Mesodermal cell (in vitro differentiated cells): ENCODE results near the gene PLAAT4.

Experiments
- H3K27ac ChIP-seq: 2 replicates; pipeline ENCODE4 v1.7.0; 2013; ENCODE audit warnings: mild to moderate bottlenecking, low read depth, low read length, moderate library complexity; ENCODE audit not compliant: severe bottlenecking
- H3K36me3 ChIP-seq: 2 replicates; pipeline ENCODE4 v1.7.1; 2013; ENCODE audit warnings: mild to moderate bottlenecking, low read length, moderate library complexity; ENCODE audit not compliant: control insufficient read depth, insufficient read depth
- H3K4me1 ChIP-seq: one replicate; pipeline ENCODE4 v1.7.1; 2013; ENCODE audit warnings: mild to moderate bottlenecking, low read length; ENCODE audit not compliant: insufficient read depth, control insufficient read depth, poor library complexity, severe bottlenecking
- H3K4me3 ChIP-seq: 2 replicates; pipeline ENCODE4 v1.7.0; 2013; ENCODE audit warnings: low read length, control low read depth, mild to moderate bottlenecking; ENCODE audit not compliant: insufficient read depth, poor library complexity, severe bottlenecking; ENCODE audit errors: extremely low read depth
- H3K9me3 ChIP-seq: 2 replicates; pipeline ENCODE4 v1.7.1; 2013; ENCODE audit warnings: mild to moderate bottlenecking, low read length, moderate library complexity; ENCODE audit not compliant: control insufficient read depth
- WGBS, 2 experiments: methylation state at CpG; one replicate each; pipeline ENCODE4 v1.1.5; 2013; ENCODE audit warnings: missing lambda C conversion rate in 2 of 2; ENCODE audit not compliant: insufficient coverage in 2 of 2; 5-methylcytosine and 5-hydroxymethylcytosine counted together

The PLAAT4 gene

GRCh38 chr11:63595296-63595695 is 58.7 kb downstream of the PLAAT4 start:
- H3K4me3 ChIP-seq: no peak overlapping the region
- no peaks in the 10 kb centered on the region for H3K36me3 ChIP-seq
- no peak overlapping the region for H3K27ac ChIP-seq
- WGBS, 2 experiments: 81 to 100% methylated on average over 2 of the region's 4 CpGs
- no peaks in the 10 kb centered on the region for H3K4me1 ChIP-seq
- H3K9me3 ChIP-seq: no peaks in the 10 kb centered on the region
